Astrocyte (in vitro differentiated cells and primary cell): ENCODE measurements around the gene GCNT1. TPM values are rescaled to one million over a fixed set of nuclear protein-coding genes. Genes with fewer than 3 reads are reported as not detected.

Experiments
- DNase-seq: peaks from one replicate; pipeline ENCODE4 v3.0.0-alpha.2; 2010; ENCODE audit warnings: low read depth
- FAIRE-seq: peaks from 2 replicates; lab custom pipeline; 2011; peaks lifted over from hg19 to GRCh38; lab: Jason Lieb, UNC
- H2AFZ ChIP-seq: 2 replicates; pipeline ENCODE4 v1.6.0; 2012; ENCODE audit warnings: low read depth, low read length, inconsistent platforms
- H3K27ac ChIP-seq: 2 replicates; pipeline ENCODE4 v1.5.1; 2011; ENCODE audit warnings: low read depth, low read length, inconsistent platforms
- H3K27me3 ChIP-seq: 2 replicates; pipeline ENCODE4 v1.6.0; 2011; ENCODE audit warnings: low read length, inconsistent platforms; ENCODE audit not compliant: insufficient read depth
- H3K36me3 ChIP-seq: 2 replicates; pipeline ENCODE4 v1.5.1; 2011; ENCODE audit warnings: low read length, inconsistent platforms; ENCODE audit not compliant: insufficient read depth
- H3K4me1 ChIP-seq: 2 replicates; pipeline ENCODE4 v1.5.1; 2011; ENCODE audit warnings: low read length, inconsistent platforms; ENCODE audit not compliant: insufficient read depth
- H3K4me2 ChIP-seq: 2 replicates; pipeline ENCODE4 v1.6.0; 2012; ENCODE audit warnings: low read length, inconsistent platforms
- H3K4me3 ChIP-seq: 2 replicates; pipeline ENCODE4 v1.5.1; 2011; ENCODE audit warnings: low read depth, mild to moderate bottlenecking, low read length, inconsistent platforms; ENCODE audit not compliant: insufficient read depth
- H3K79me2 ChIP-seq: 2 replicates; pipeline ENCODE4 v1.6.0; 2012; ENCODE audit warnings: mild to moderate bottlenecking, low read length, inconsistent platforms; ENCODE audit not compliant: insufficient read depth
- H3K9ac ChIP-seq: 2 replicates; pipeline ENCODE4 v1.6.0; 2012; ENCODE audit warnings: mild to moderate bottlenecking, low read length, inconsistent platforms
- H3K9me3 ChIP-seq: 2 replicates; pipeline ENCODE4 v1.5.1; 2012; ENCODE audit warnings: low read depth, mild to moderate bottlenecking, low read length, inconsistent platforms; ENCODE audit not compliant: insufficient read depth
- H4K20me1 ChIP-seq: 2 replicates; pipeline ENCODE4 v1.6.0; 2012; ENCODE audit warnings: low read length, inconsistent platforms; ENCODE audit not compliant: insufficient read depth
- H3K27ac Mint-ChIP-seq: one replicate; pipeline ENCODE4 v1.8.0; 2021; ENCODE audit warnings: mild to moderate bottlenecking, mixed read lengths; ENCODE audit not compliant: unreplicated experiment
- H3K27me3 Mint-ChIP-seq: one replicate; pipeline ENCODE4 v1.8.0; 2021; ENCODE audit warnings: low read depth, mixed read lengths; ENCODE audit not compliant: unreplicated experiment
- H3K36me3 Mint-ChIP-seq: one replicate; pipeline ENCODE4 v1.8.0; 2021; ENCODE audit warnings: low read depth, mixed read lengths; ENCODE audit not compliant: unreplicated experiment
- H3K4me1 Mint-ChIP-seq: one replicate; pipeline ENCODE4 v1.8.0; 2021; ENCODE audit warnings: low read depth, mixed read lengths; ENCODE audit not compliant: unreplicated experiment
- H3K4me3 Mint-ChIP-seq: one replicate; pipeline ENCODE4 v1.8.0; 2021; ENCODE audit warnings: mild to moderate bottlenecking, moderate library complexity, mixed read lengths; ENCODE audit not compliant: unreplicated experiment
- H3K9me3 Mint-ChIP-seq: one replicate; pipeline ENCODE4 v1.8.0; 2021; ENCODE audit warnings: mild to moderate bottlenecking, mixed read lengths; ENCODE audit not compliant: unreplicated experiment
- EZH2 ChIP-seq: IDR thresholded peaks from 2 replicates; pipeline ENCODE4 v1.6.1; 2012; ENCODE audit warnings: mild to moderate bottlenecking, low read length, inconsistent platforms; ENCODE audit not compliant: insufficient read depth
- total RNA-seq: library from RNA; stranded (reverse); gene quantifications from 2 replicates; pipeline ENCODE4 v1.2.1, GENCODE V29; 2021
- TF ChIP-seq, protein P1 (sequence below): IDR thresholded peaks from 2 replicates; pipeline ENCODE4 v1.5.1; 2011; ENCODE audit warnings: low read depth, mild to moderate bottlenecking, inconsistent platforms, low read length, moderate library complexity; ENCODE audit not compliant: insufficient read depth

Gene GCNT1
- total RNA-seq, 1 donor from 2014 or later, result 14.7 TPM

- TF ChIP-seq, protein P1, sequence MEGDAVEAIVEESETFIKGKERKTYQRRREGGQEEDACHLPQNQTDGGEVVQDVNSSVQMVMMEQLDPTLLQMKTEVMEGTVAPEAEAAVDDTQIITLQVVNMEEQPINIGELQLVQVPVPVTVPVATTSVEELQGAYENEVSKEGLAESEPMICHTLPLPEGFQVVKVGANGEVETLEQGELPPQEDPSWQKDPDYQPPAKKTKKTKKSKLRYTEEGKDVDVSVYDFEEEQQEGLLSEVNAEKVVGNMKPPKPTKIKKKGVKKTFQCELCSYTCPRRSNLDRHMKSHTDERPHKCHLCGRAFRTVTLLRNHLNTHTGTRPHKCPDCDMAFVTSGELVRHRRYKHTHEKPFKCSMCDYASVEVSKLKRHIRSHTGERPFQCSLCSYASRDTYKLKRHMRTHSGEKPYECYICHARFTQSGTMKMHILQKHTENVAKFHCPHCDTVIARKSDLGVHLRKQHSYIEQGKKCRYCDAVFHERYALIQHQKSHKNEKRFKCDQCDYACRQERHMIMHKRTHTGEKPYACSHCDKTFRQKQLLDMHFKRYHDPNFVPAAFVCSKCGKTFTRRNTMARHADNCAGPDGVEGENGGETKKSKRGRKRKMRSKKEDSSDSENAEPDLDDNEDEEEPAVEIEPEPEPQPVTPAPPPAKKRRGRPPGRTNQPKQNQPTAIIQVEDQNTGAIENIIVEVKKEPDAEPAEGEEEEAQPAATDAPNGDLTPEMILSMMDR, result peak; percentile 38
- TF ChIP-seq EZH2, result no peak
- peak overlapping the region; percentile 84 for H3K9ac ChIP-seq
- H3K4me3 ChIP-seq, result peak overlapping the region; percentile 87
- H3K36me3 ChIP-seq, result no peaks in the 10 kb centered on the region
- peaks cover 23% of the 10 kb centered on the region for H3K79me2 ChIP-seq
- Mint-ChIP-seq H3K9me3 (no peaks in the 10 kb centered on the region), H3K27me3 (no peaks in the 10 kb centered on the region), H3K4me1 (peaks cover 6% of the 10 kb centered on the region), H3K36me3 (peaks cover 2% of the 10 kb centered on the region), H3K4me3 (peak overlapping the region; percentile 97), H3K27ac (peak overlapping the region; percentile 88)
- no peaks in the 10 kb centered on the region for H3K9me3 ChIP-seq
- H3K4me2 ChIP-seq, result peak overlapping the region; percentile 86
- peaks cover 16% of the 10 kb centered on the region for H3K4me1 ChIP-seq
- FAIRE-seq (no peak), DNase-seq (peak; percentile 62)
- peak overlapping the region; percentile 67 for H3K27ac ChIP-seq
- peaks cover 5% of the 10 kb centered on the region for H4K20me1 ChIP-seq
- no peaks in the 10 kb centered on the region for H3K27me3 ChIP-seq
- peak overlapping the region; percentile 83 for H2AFZ ChIP-seq
Observed at GRCh38 chr9:76459694-76460635, 983 bp downstream of the GCNT1 start.

GRCh38 chr9:76462126-76462525, 3.1 kb downstream of the GCNT1 start:
- DNase-seq (no peak), FAIRE-seq (no peak)
- peaks cover 27% of the 10 kb centered on the region for H3K79me2 ChIP-seq
- Mint-ChIP-seq H3K27me3 (no peaks in the 10 kb centered on the region), H3K27ac (no peak overlapping the region), H3K4me3 (no peak overlapping the region), H3K36me3 (peaks cover 7% of the 10 kb centered on the region), H3K4me1 (no peaks in the 10 kb centered on the region), H3K9me3 (no peaks in the 10 kb centered on the region)
- no peak overlapping the region for H3K9ac ChIP-seq
- H3K4me3 ChIP-seq, result no peak overlapping the region
- H2AFZ ChIP-seq, result no peak overlapping the region
- no peaks in the 10 kb centered on the region for H3K36me3 ChIP-seq
- no peaks in the 10 kb centered on the region for H3K9me3 ChIP-seq
- no peak for TF ChIP-seq EZH2
- TF ChIP-seq, protein P1, result no peak
- peaks cover 5% of the 10 kb centered on the region for H3K4me1 ChIP-seq
- no peaks in the 10 kb centered on the region for H3K27me3 ChIP-seq
- peaks cover 16% of the 10 kb centered on the region for H4K20me1 ChIP-seq
- no peak overlapping the region for H3K27ac ChIP-seq
- no peak overlapping the region for H3K4me2 ChIP-seq

- Histone ChIP-seq H2AFZ (no peak overlapping the region), H3K79me2 (peaks cover 32% of the 10 kb centered on the region), H3K27me3 (no peaks in the 10 kb centered on the region), H3K4me1 (peaks cover 5% of the 10 kb centered on the region), H3K27ac (no peak overlapping the region), H3K4me3 (no peak overlapping the region), H3K9ac (no peak overlapping the region), H3K36me3 (no peaks in the 10 kb centered on the region), H3K4me2 (no peak overlapping the region), H3K9me3 (no peaks in the 10 kb centered on the region), H4K20me1 (peaks cover 19% of the 10 kb centered on the region)
- H3K27ac Mint-ChIP-seq, result no peak overlapping the region
- DNase-seq (no peak), FAIRE-seq (no peak)
- no peak for TF ChIP-seq EZH2
- TF ChIP-seq, protein P1, result no peak
- no peak overlapping the region for H3K4me3 Mint-ChIP-seq
- peaks cover 2% of the 10 kb centered on the region for H3K27me3 Mint-ChIP-seq
- H3K4me1 Mint-ChIP-seq, result no peaks in the 10 kb centered on the region
- H3K9me3 Mint-ChIP-seq, result no peaks in the 10 kb centered on the region
- H3K36me3 Mint-ChIP-seq, result peaks cover 10% of the 10 kb centered on the region
Observed at GRCh38 chr9:76463211-76463610, 4.2 kb downstream of the GCNT1 start.
